GM12872 (cell line): ENCODE measurements around the gene MBTPS2.

ENCODE experiments used
- CTCF ChIP-seq: IDR thresholded peaks from 3 replicates; pipeline ENCODE4 v1.5.1; 2011; ENCODE audit warnings: low read depth, mild to moderate bottlenecking, low read length, moderate library complexity; ENCODE audit not compliant: insufficient read depth

MBTPS2 gene

GRCh38 chrX:21838937-21839333 lies 482 bp upstream of the MBTPS2 start:
- no peak for TF ChIP-seq CTCF

- no peak for TF ChIP-seq CTCF
These were observed 752 bp downstream of the MBTPS2 start for GRCh38 chrX:21840193-21840545.

GRCh38 chrX:21843179-21843578 lies 3.8 kb downstream of the MBTPS2 start:
- TF ChIP-seq CTCF, result no peak

- TF ChIP-seq CTCF, result no peak
These were observed 5.7 kb downstream of the MBTPS2 start for GRCh38 chrX:21845096-21845495.

GRCh38 chrX:21847342-21847741 lies 7.9 kb downstream of the MBTPS2 start:
- no peak for TF ChIP-seq CTCF

GRCh38 chrX:21853578-21853977 lies 14.2 kb downstream of the MBTPS2 start:
- no peak for TF ChIP-seq CTCF

GRCh38 chrX:21855937-21856415 lies 16.6 kb downstream of the MBTPS2 start, which contains the start of gene YY2:
Gene YY2 (plus strand): TSS chrX:21855987. CDS start chrX:21856485, 498 bp downstream.
- TF ChIP-seq CTCF, result no peak

GRCh38 chrX:21856504-21856903 lies 17.1 kb downstream of the MBTPS2 start:
- no peak for TF ChIP-seq CTCF
